GM10248 (cell line): ENCODE measurements around the gene GPATCH8.
A peak's percentile ranks its signal among the peaks of the same experiment; 100 is the strongest.

Source experiments
- CTCF ChIA-PET: fragments of 300-600 bp; sonication (Branson Sonifier 250); formaldehyde crosslinking; extraction: SDS; loops from one replicate; lab custom pipeline; 2021; ENCODE audit warnings: antibody characterized with exemption; lab: Yijun Ruan, JAX
- POLR2A ChIA-PET: fragments of 350-650 bp; sonication (Branson Sonifier 250); formaldehyde crosslinking; extraction: SDS; loops from one replicate; lab custom pipeline; 2020; ENCODE audit warnings: antibody characterized with exemption; lab: Yijun Ruan, JAX
- DNase-seq: peaks from one replicate; pipeline ENCODE4 v3.0.0; 2012; ENCODE audit errors: extremely low spot score
- CTCF ChIP-seq: IDR thresholded peaks from 2 replicates; pipeline ENCODE4 v1.5.1; 2012; ENCODE audit warnings: mild to moderate bottlenecking, low read depth; ENCODE audit errors: extremely low read depth, missing control alignments, control extremely low read depth

Gene GPATCH8

GRCh38 chr17:44402564-44403172, 100.5 kb downstream of the GPATCH8 start:
- POLR2A ChIA-PET, result no interaction called here
- no peak for TF ChIP-seq CTCF
- CTCF ChIA-PET, result interaction anchor here (1.0 to 7.9 kb wide), 2 partner anchors 13 to 120 kb away, joined by 3 to 72 read pairs; no protein-coding TSS in a partner anchor
- no peak for DNase-seq

- CTCF ChIA-PET, result interaction anchor here (0.9 to 7.9 kb wide), 18 partner anchors 10 to 138 kb away, joined by 3 to 72 read pairs (median 4); partner anchors contain the start of genes FAM171A2 and ITGA2B
- POLR2A ChIA-PET, result no interaction called here
- peak; percentile 62 for TF ChIP-seq CTCF
- DNase-seq, result no peak
Observed at GRCh38 chr17:44400226-44400847, 102.9 kb downstream of the GPATCH8 start.

- ChIA-PET POLR2A (interaction anchor here (0.5 kb wide), 1 partner anchor 59 kb away, joined by 3 read pairs; no protein-coding TSS in a partner anchor), CTCF (interaction anchor here (0.9 to 7.9 kb wide), 17 partner anchors 8 to 139 kb away, joined by 3 to 72 read pairs (median 5); partner anchors contain the start of genes FAM171A2, GPATCH8 and ITGA2B)
- no peak for TF ChIP-seq CTCF
- no peak for DNase-seq
Observed at GRCh38 chr17:44398692-44399691, 104.2 kb downstream of the GPATCH8 start.

GRCh38 chr17:44397479-44398440, 105.4 kb downstream of the GPATCH8 start:
- ChIA-PET POLR2A (no interaction called here), CTCF (interaction anchor here (1.7 to 7.9 kb wide), 4 partner anchors 22 to 125 kb away, joined by 3 to 72 read pairs (median 5); partner anchors contain the start of genes FAM171A2 and GPATCH8)
- no peak for DNase-seq
- TF ChIP-seq CTCF, result no peak

GRCh38 chr17:44396946-44397345, 106.3 kb downstream of the GPATCH8 start:
- ChIA-PET CTCF (interaction anchor here (0.6 to 7.9 kb wide), 10 partner anchors 12 to 150 kb away, joined by 3 to 72 read pairs (median 4); partner anchors contain the start of gene GRN), POLR2A (no interaction called here)
- DNase-seq, result no peak
- TF ChIP-seq CTCF, result no peak
